ENCODE data around the gene RUSF1. TPM values are rescaled to one million over a fixed set of nuclear protein-coding genes. Genes with fewer than 3 reads are reported as not detected.

The RUSF1 gene
- polyA plus RNA-seq, 3 donors: 10.3 to 45.1 (median 11.8) TPM

DNA sequence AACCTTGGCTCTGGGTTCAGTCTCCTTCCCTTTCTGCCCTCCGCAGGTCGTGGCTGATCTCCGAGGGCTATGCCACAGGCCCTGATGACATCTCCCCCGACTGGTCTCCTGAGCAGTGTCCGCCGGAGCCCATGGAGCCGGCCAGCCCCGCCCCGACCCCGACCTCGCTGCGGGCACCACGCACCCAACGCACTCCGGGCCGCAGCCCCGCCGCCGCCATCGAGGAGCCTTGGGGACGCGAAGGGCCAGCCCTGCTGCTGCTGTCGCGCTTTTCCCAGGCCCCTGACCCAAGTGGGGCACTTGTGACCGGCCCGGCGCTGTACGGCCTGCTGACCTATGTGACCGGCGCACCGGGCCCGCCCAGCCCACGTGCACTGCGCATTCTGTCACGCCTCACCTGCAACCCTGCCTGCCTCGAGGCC lies 43.8 kb downstream of the RUSF1 start:
- TF ChIP-seq, protein P1, sequence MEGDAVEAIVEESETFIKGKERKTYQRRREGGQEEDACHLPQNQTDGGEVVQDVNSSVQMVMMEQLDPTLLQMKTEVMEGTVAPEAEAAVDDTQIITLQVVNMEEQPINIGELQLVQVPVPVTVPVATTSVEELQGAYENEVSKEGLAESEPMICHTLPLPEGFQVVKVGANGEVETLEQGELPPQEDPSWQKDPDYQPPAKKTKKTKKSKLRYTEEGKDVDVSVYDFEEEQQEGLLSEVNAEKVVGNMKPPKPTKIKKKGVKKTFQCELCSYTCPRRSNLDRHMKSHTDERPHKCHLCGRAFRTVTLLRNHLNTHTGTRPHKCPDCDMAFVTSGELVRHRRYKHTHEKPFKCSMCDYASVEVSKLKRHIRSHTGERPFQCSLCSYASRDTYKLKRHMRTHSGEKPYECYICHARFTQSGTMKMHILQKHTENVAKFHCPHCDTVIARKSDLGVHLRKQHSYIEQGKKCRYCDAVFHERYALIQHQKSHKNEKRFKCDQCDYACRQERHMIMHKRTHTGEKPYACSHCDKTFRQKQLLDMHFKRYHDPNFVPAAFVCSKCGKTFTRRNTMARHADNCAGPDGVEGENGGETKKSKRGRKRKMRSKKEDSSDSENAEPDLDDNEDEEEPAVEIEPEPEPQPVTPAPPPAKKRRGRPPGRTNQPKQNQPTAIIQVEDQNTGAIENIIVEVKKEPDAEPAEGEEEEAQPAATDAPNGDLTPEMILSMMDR (IDR thresholded peaks at IDR 0.05): no peak
- Histone ChIP-seq H3K4me3 (replicated peaks in 1 of 3; ENCODE audit: low read depth in 2 of 3, low read length in 3 of 3) (no peak overlapping the region), H3K27ac (ENCODE audit: low read depth in 1 of 2, low read length in 2 of 2) (no peak overlapping the region), H3K79me2 (ENCODE audit: insufficient read depth, low read length) (peaks cover 11% of the 10 kb centered on the region), H2AFZ (ENCODE audit: insufficient read depth, low read depth, low read length, poor library complexity, severe bottlenecking) (no peak overlapping the region), H3K4me2 (replicated peaks; ENCODE audit: extremely low read depth, low read length, poor library complexity, severe bottlenecking) (no peak overlapping the region), H3K36me3 (replicated peaks in 1 of 2; ENCODE audit: control insufficient read depth in 1 of 2, insufficient read depth in 2 of 2, low read length in 2 of 2) (peaks cover 34 to 60% of the 10 kb centered on the region in 2 donors), H3K9me3 (replicated peaks in 1 of 2; ENCODE audit: control insufficient read depth in 1 of 2, insufficient read depth in 1 of 2, low read length in 2 of 2) (no peaks in the 10 kb centered on the region), H4K20me1 (ENCODE audit: insufficient read depth, low read length) (peaks cover 11% of the 10 kb centered on the region), H3K9ac (ENCODE audit: insufficient read depth, low read length, poor library complexity, severe bottlenecking) (no peak overlapping the region), H3K27me3 (ENCODE audit: control insufficient read depth in 2 of 2, insufficient read depth in 2 of 2, low read length in 2 of 2) (no peaks in the 10 kb centered on the region), H3K4me1 (ENCODE audit: control insufficient read depth in 1 of 2, insufficient read depth in 2 of 2, low read length in 2 of 2) (peaks cover 9 to 12% of the 10 kb centered on the region in 2 donors)
- Mint-ChIP-seq H3K36me3 (peaks cover 45 to 60% of the 10 kb centered on the region in 2 donors), H3K4me1 (peaks cover 30% of the 10 kb centered on the region), H3K27me3 (ENCODE audit: low read depth in 3 of 3) (peaks cover 0 to 4% (median 2%) of the 10 kb centered on the region in 3 donors), H3K4me3 (no peak overlapping the region), H3K9me3 (no peaks in the 10 kb centered on the region), H3K27ac (peak overlapping the region in 1 of 7 donors; percentile 71)
- no peak for DNase-seq
- intact Hi-C loops (cut with micrococcal nuclease): no loop called here
- WGBS (ENCODE audit: insufficient coverage): 98% methylated on average over 36 of the region's 36 CpGs

- intact Hi-C loops (cut with micrococcal nuclease): no loop called here
- H3K4me1 ChIP-seq (ENCODE audit: control insufficient read depth in 1 of 2, insufficient read depth in 2 of 2, low read length in 2 of 2): peaks cover 26 to 29% of the 10 kb centered on the region in 2 donors
- H3K4me2 ChIP-seq (replicated peaks; ENCODE audit: extremely low read depth, low read length, poor library complexity, severe bottlenecking): no peak overlapping the region
- Mint-ChIP-seq H3K9me3 (no peaks in the 10 kb centered on the region), H3K4me3 (no peak overlapping the region), H3K27me3 (ENCODE audit: low read depth in 3 of 3) (peaks cover 0 to 4% (median 4%) of the 10 kb centered on the region in 3 donors), H3K27ac (no peak overlapping the region), H3K36me3 (peaks cover 41 to 55% of the 10 kb centered on the region in 2 donors), H3K4me1 (peaks cover 37% of the 10 kb centered on the region)
- H2AFZ ChIP-seq (ENCODE audit: insufficient read depth, low read depth, low read length, poor library complexity, severe bottlenecking): no peak overlapping the region
- 98% methylated on average over 29 of the region's 35 CpGs for WGBS (ENCODE audit: insufficient coverage)
- no peaks in the 10 kb centered on the region for H3K9me3 ChIP-seq (replicated peaks in 1 of 2; ENCODE audit: control insufficient read depth in 1 of 2, insufficient read depth in 1 of 2, low read length in 2 of 2)
- H3K9ac ChIP-seq (ENCODE audit: insufficient read depth, low read length, poor library complexity, severe bottlenecking): no peak overlapping the region
- H3K36me3 ChIP-seq (replicated peaks in 1 of 2; ENCODE audit: control insufficient read depth in 1 of 2, insufficient read depth in 2 of 2, low read length in 2 of 2): peaks cover 34 to 56% of the 10 kb centered on the region in 2 donors
- no peak for DNase-seq
- no peak overlapping the region for H3K27ac ChIP-seq (ENCODE audit: low read depth in 1 of 2, low read length in 2 of 2)
- H3K4me3 ChIP-seq (replicated peaks in 1 of 3; ENCODE audit: low read depth in 2 of 3, low read length in 3 of 3): no peak overlapping the region
- H4K20me1 ChIP-seq (ENCODE audit: insufficient read depth, low read length): peaks cover 21% of the 10 kb centered on the region
- TF ChIP-seq, protein P1 (IDR thresholded peaks at IDR 0.05): no peak
- peaks cover 31% of the 10 kb centered on the region for H3K79me2 ChIP-seq (ENCODE audit: insufficient read depth, low read length)
- H3K27me3 ChIP-seq (ENCODE audit: control insufficient read depth in 2 of 2, insufficient read depth in 2 of 2, low read length in 2 of 2): no peaks in the 10 kb centered on the region
Observed at GRCh38 chr16:31461921-31462804, 46.0 kb downstream of the RUSF1 start.

Measured in CD14-positive monocyte (primary cell).